Uterus (tissue), 2 donors: ENCODE results near the gene ZNF106.

Source experiments
- CTCF ChIP-seq, 4 experiments: fragments of 200-600 bp in 2 of 4; fragments of 450-650 bp in 2 of 4; sonication (generic) in 2 of 4; IDR thresholded peaks; one replicate each; pipeline ENCODE4 v1.5.1; 2016 to 2019; ENCODE audit warnings: antibody characterized with exemption in 4 of 4, mild to moderate bottlenecking in 2 of 4, moderate library complexity in 1 of 4
- POLR2A ChIP-seq, 2 donors: fragments of 450-650 bp; IDR thresholded peaks; one replicate each; pipeline ENCODE4 v1.6.1; 2016; ENCODE audit warnings: antibody characterized with exemption in 2 of 2, mild to moderate bottlenecking in 1 of 2, moderate library complexity in 1 of 2

GRCh38 chr15:42507514-42507913 lies 16.6 kb upstream of the ZNF106 start:
- TF ChIP-seq CTCF (IDR thresholded peaks at IDR 0.05) (no peak), POLR2A (IDR thresholded peaks at IDR 0.05) (no peak)
